ENCODE data around the gene TNNI2. TPM values are rescaled to one million over a fixed set of nuclear protein-coding genes. Genes with fewer than 3 reads are reported as not detected.

Gene TNNI2
- 0.39 TPM in 1 of 5 replicates, not detected in the others for total RNA-seq (2022; extraction: Qiagen RNA extraction; ENCODE audit: low read depth)

DNA sequence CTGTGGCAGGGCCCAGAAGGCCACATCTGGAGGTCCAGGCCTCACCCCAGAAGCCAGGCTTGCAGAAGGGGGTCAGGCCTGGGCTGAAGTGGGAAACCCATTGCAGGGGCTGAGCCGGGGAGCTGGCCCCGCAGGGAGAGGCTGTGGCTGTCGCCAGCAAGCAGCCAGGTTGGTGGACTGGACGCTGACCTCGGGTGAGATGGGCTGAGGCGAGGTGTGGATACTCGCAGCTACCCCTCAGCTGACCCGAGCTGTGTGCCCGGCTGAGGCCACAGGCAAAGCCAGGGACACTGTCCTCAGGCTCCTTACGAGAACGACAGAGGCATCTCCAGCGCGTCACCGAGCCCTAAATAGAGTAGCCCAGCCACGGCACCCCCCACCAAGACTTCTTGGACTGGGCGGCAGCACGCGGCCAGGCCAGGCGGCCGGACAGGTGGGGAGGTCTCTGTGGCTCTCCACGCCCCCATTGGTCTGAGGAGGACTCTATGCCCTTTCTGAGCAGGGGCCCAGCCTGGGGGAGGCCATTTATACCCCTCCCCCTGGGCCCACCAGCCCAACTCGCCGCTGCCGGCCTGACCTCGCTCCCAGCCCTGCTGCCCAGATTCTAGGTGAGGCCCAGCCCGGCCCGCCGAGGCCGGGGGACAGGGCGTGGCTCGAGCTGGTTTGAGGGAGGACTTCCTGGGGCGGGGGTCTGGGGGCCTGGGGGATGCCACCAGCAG lies at the start of gene TNNI2:
TNNI2 (plus strand) TSS at position 556 of the 719 bp plus-strand sequence. CDS start 716 bp downstream, outside the sequence.

DNA sequence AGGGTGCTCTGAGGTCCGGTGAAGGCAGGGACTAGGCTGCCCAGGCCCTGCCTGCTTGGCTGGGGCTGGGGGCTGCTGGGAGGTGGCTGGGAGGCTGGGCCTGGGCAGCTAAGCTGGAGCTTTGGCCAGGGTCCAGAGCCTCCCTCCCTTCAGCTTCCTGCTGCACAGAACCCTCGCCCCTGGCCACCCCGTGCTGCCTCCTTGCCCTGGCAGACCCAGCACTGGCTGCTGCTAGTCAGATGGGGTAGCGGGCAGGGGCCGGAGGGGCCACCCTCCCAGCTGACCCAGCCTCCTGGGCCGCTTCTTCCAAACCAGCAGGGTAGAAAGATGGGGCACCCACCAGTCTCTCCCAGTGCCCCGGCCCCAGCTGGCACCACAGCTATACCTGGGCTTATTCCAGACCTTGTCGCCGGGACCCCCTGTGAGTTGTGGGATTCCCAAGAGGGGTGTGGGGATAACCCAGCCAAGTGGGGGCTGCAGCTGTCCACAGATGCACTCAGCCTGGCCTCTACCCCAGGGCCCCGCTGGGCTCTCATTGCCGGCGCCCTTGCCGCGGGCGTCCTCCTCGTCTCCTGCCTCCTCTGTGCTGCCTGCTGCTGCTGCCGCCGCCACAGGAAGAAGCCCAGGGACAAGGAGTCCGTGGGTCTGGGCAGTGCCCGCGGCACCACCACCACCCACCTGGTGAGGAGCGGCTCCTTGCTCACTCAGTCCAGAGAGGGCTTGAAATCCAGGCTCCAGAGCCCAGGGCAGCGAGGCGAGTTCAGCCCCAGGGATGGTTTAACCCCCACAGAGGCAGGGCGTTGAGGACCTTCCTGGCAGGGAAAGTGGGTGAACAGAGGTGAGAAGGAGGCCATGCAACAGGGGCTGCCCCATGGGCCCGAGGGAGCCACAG lies 3.8 kb upstream of the TNNI2 start, which contains the start of gene SYT8:
SYT8 (plus strand) TSS at position 212 of the 892 bp plus-strand sequence; CDS start at position 328, 116 bp downstream.

DNA sequence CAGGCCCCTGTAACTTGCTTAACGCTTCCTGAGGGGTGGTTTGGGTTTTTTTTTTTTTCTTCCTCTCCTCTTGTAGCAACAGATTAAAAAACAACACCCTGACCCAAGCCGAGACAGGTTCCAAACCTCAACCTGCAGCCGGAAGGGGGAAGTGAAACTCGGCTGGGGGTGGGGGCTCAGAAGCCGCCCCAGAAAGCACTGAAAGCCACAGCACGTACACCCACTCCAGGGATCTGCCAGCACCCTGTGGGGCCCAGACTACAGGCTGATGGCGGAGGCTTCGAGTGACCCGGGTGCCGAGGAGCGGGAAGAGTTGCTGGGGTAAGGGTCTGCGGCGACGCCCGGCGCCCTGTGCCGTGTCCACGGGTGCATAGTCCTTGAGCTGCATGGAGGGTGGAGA lies 14.1 kb downstream of the TNNI2 start, which contains the start of gene LSP1:
LSP1 (plus strand) TSS at position 208 of the 400 bp plus-strand sequence; CDS start at position 269, 61 bp downstream.

Other genes starting within 250 kb of the TNNI2 start
- gene KRTAP5-2, start 240.7 kb upstream of the TNNI2 start, total RNA-seq (2022; extraction: Qiagen RNA extraction; ENCODE audit: low read depth), result not detected in 5 replicates
- gene KRTAP5-3, start 230.5 kb upstream of the TNNI2 start, total RNA-seq (2022; extraction: Qiagen RNA extraction; ENCODE audit: low read depth), result not detected in 5 replicates
- gene KRTAP5-4, start 216.8 kb upstream of the TNNI2 start, total RNA-seq (2022; extraction: Qiagen RNA extraction; ENCODE audit: low read depth), result not detected in 5 replicates
- not detected in 5 replicates for gene KRTAP5-5, start 209.2 kb upstream of the TNNI2 start, total RNA-seq (2022; extraction: Qiagen RNA extraction; ENCODE audit: low read depth)
- not detected in 5 replicates for gene KRTAP5-6, start 141.8 kb upstream of the TNNI2 start, total RNA-seq (2022; extraction: Qiagen RNA extraction; ENCODE audit: low read depth)
- 0.71 to 1.6 TPM (median 0.99 TPM) in 5 replicates for gene IFITM10, start 88.4 kb upstream of the TNNI2 start, total RNA-seq (2022; extraction: Qiagen RNA extraction; ENCODE audit: low read depth)
- gene CTSD, start 75.1 kb upstream of the TNNI2 start, total RNA-seq (2022; extraction: Qiagen RNA extraction; ENCODE audit: low read depth), result 251 to 557 TPM (median 487 TPM) in 5 replicates
- 0.41 to 0.51 TPM in 2 of 5 replicates, not detected in the others for gene SYT8, start 4.0 kb upstream of the TNNI2 start, total RNA-seq (2022; extraction: Qiagen RNA extraction; ENCODE audit: low read depth)
- gene LSP1, start 14.1 kb downstream of the TNNI2 start, total RNA-seq (2022; extraction: Qiagen RNA extraction; ENCODE audit: low read depth), result 1.2 to 2.7 TPM (median 1.8 TPM) in 5 replicates
- not detected in 5 replicates for gene PRR33, start 52.9 kb downstream of the TNNI2 start, total RNA-seq (2022; extraction: Qiagen RNA extraction; ENCODE audit: low read depth)
- 0.27 TPM in 1 of 5 replicates, not detected in the others for gene TNNT3, start 80.7 kb downstream of the TNNI2 start, total RNA-seq (2022; extraction: Qiagen RNA extraction; ENCODE audit: low read depth)
- gene MRPL23, start 108.4 kb downstream of the TNNI2 start, total RNA-seq (2022; extraction: Qiagen RNA extraction; ENCODE audit: low read depth), result 123 to 167 TPM (median 160 TPM) in 5 replicates
- 6.6 to 16.7 TPM (median 12.0 TPM) in 5 replicates for gene H19, start 158.9 kb downstream of the TNNI2 start, total RNA-seq (2022; extraction: Qiagen RNA extraction; ENCODE audit: low read depth)

All from A549 treated with ZK216348 at 1 μM for 4 hours (cell line).